RWPE2 (cell line): ENCODE results near the gene GPR137B.

Source experiments
- ATAC-seq: fragments of 200-7000 bp; cut with Tn5 transposase; 3 replicates; pipeline ENCODE4 v1.9.1; 2021; ENCODE audit warnings: low read depth
- DNase-seq: peaks from one replicate; pipeline ENCODE4 v3.0.0-alpha.2; 2020; ENCODE audit warnings: low spot score
- H3K27ac ChIP-seq: fragments of 450-650 bp; 2 replicates; pipeline ENCODE4 v1.5.1; 2017; ENCODE audit warnings: mild to moderate bottlenecking; ENCODE audit not compliant: poor library complexity, severe bottlenecking
- H3K27me3 ChIP-seq: fragments of 250-450 bp; sonication (Bioruptor Pico); 2 replicates; pipeline ENCODE4 v1.5.1; 2021; ENCODE audit warnings: mild to moderate bottlenecking, moderate library complexity; ENCODE audit not compliant: insufficient read depth, poor library complexity, severe bottlenecking
- H3K36me3 ChIP-seq: fragments of 250-450 bp; sonication (Bioruptor Pico); 2 replicates; pipeline ENCODE4 v1.5.1; 2020; ENCODE audit warnings: low read depth, mild to moderate bottlenecking, moderate library complexity
- H3K4me1 ChIP-seq: fragments of 250-450 bp; sonication (Bioruptor Pico); 2 replicates; pipeline ENCODE4 v1.5.1; 2021; ENCODE audit warnings: mild to moderate bottlenecking, moderate library complexity; ENCODE audit not compliant: insufficient read depth, poor library complexity, severe bottlenecking
- H3K4me3 ChIP-seq: fragments of 250-450 bp; sonication (Bioruptor Pico); 2 replicates; pipeline ENCODE4 v1.5.1; 2021; ENCODE audit warnings: mild to moderate bottlenecking, moderate library complexity; ENCODE audit not compliant: severe bottlenecking
- H3K9me3 ChIP-seq: fragments of 250-450 bp; sonication (Bioruptor Pico); 2 replicates; pipeline ENCODE4 v1.5.1; 2021; ENCODE audit warnings: mild to moderate bottlenecking, moderate library complexity; ENCODE audit not compliant: severe bottlenecking
- TF ChIP-seq, protein P1 (sequence below): fragments of 450-650 bp; IDR thresholded peaks from one replicate; pipeline ENCODE4 v1.5.1; 2017; ENCODE audit warnings: mild to moderate bottlenecking, moderate library complexity; ENCODE audit not compliant: poor library complexity, severe bottlenecking

GPR137B gene

DNA sequence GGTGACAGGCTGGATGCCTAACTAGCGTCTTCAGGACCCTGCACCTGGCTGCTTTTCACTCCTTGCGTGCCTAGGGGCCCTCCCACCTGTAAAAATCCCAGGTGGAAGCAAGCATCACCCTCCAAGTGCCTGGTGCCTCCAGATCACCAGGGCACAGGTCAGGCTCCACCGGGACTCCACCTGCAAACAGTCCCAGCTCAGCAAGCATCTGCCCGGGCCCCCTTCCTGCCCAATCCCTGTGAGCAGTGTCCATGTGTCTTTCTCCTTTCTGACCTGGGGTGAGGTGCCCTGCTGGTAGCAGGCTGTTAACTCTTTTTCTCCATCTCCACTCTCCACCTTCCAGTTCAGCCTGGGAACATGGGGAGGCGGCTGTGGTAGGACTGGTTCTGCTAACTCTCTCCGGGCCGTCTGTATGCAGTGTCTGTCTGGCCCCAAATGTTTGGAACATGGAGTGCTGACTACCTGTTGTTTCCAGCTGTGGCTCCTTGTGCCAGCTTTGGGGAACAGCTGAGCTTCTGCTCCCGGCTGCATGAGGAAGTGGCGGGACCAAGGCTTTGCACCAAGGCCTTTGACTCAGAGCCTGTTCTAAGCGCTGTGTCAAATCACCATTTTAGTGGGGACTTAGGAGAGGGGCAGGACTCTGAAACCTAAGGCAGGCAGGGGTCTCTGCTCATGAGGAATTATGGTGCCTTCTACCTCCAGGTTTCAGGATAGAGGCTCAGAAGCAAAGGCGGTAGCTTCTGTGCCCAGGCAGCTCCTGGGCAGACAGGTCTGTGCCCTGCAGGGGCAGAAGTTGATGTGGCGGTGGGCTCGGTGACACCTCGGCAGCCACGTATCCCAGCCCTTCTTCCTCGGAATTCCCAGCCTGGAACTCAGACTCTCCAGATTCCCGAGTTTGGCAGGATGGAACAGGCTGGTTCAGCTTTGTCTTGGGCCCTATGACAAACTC is 5.5 kb downstream of the GPR137B start:
- ATAC-seq (no peak), DNase-seq (no peak)
- Histone ChIP-seq H3K9me3 (no peaks in the 10 kb centered on the region), H3K4me1 (no peaks in the 10 kb centered on the region), H3K36me3 (no peaks in the 10 kb centered on the region), H3K4me3 (no peak overlapping the region), H3K27ac (no peak overlapping the region), H3K27me3 (no peaks in the 10 kb centered on the region)
- TF ChIP-seq, protein P1, sequence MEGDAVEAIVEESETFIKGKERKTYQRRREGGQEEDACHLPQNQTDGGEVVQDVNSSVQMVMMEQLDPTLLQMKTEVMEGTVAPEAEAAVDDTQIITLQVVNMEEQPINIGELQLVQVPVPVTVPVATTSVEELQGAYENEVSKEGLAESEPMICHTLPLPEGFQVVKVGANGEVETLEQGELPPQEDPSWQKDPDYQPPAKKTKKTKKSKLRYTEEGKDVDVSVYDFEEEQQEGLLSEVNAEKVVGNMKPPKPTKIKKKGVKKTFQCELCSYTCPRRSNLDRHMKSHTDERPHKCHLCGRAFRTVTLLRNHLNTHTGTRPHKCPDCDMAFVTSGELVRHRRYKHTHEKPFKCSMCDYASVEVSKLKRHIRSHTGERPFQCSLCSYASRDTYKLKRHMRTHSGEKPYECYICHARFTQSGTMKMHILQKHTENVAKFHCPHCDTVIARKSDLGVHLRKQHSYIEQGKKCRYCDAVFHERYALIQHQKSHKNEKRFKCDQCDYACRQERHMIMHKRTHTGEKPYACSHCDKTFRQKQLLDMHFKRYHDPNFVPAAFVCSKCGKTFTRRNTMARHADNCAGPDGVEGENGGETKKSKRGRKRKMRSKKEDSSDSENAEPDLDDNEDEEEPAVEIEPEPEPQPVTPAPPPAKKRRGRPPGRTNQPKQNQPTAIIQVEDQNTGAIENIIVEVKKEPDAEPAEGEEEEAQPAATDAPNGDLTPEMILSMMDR: no peak

DNA sequence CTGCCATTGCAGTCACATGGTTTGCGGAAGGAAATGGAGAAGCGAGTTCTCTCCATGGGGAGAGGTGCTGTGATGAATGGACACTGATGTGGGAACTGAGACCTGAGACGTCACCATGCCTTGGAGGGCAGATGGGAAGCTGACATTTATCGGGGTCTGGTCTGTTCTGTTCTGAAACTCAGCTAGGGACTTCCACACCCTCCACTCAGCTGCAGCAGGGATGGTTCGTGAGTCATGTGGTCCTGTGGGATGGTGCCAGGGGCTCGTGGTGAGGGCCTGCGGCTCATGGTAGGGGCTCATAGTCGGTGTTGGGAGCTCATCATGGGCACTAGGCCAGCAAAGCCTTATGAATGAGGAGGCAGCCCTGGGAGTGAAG is 6.1 kb downstream of the GPR137B start:
- Histone ChIP-seq H3K4me1 (no peaks in the 10 kb centered on the region), H3K36me3 (no peaks in the 10 kb centered on the region), H3K4me3 (no peak overlapping the region)

DNA sequence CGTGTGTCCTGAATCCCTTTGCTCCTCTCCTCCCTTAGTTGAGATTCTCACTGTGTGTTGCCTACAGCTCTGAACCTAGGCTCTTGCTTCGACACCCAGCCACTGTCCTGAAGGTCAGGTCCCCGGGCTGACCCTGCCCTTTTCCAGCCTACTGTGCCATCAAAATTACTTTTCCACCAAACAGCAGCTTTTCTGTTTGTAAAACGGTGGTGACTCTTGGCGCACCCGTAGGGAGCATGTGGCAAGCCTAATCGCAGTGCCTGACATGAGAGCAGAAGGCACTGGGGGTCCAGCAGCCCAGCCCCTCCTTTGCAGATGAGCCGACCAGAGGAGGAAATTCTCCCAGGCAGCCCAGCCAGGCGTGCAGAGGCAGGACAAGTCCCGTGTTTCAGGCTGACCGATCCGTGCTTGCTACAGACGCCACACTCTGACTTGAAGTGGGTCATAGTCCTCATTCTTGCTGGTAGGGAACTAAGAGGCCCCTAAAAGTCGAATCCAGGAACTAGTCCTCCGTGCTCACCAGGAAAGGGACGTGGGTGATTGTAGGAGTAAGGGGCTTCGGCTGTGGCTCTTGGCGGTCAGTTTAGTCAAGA is 6.8 kb downstream of the GPR137B start:
- H3K27me3 ChIP-seq: no peaks in the 10 kb centered on the region
- ATAC-seq: no peak

More for the DNA sequence above, 6.1 kb downstream of the GPR137B start:
- TF ChIP-seq, protein P1: no peak
- Histone ChIP-seq H3K9me3 (no peaks in the 10 kb centered on the region), H3K27me3 (no peaks in the 10 kb centered on the region), H3K27ac (no peak overlapping the region)
- ATAC-seq (no peak), DNase-seq (no peak)

DNA sequence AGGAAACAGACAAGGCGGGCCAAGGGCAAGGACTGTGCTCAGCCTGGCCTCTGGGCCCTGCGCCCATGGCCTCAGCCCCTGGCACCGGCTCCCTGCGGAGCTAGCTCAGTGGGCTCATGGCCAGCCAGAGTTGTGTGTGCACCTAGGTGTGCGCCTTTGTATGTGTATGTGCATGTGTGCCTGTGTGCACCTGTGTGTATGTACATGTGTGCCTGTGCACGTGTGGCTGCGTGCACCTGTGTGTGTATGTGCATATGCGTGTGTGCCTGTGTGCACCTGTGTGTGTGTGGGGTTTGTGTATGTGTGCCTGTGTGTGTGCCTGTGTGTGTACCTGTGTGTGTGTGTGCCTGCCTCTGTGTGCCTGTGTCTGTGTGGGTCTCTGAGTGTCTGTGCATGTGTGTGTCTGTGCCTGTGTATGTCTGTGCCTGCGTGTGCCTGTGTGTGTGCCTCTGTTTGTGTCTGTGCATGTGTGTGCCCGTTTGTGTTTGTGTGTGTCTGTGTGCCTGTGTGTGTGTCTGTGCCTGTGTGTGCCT is 7.4 kb downstream of the GPR137B start:
- TF ChIP-seq, protein P1: no peak

More for the DNA sequence above, 6.8 kb downstream of the GPR137B start:
- Histone ChIP-seq H3K4me1 (no peaks in the 10 kb centered on the region), H3K36me3 (no peaks in the 10 kb centered on the region), H3K9me3 (no peaks in the 10 kb centered on the region), H3K4me3 (no peak overlapping the region), H3K27ac (no peak overlapping the region)
- TF ChIP-seq, protein P1: no peak
- DNase-seq: no peak

More for the DNA sequence above, 7.4 kb downstream of the GPR137B start:
- Histone ChIP-seq H3K4me3 (no peak overlapping the region), H3K4me1 (no peaks in the 10 kb centered on the region), H3K27me3 (no peaks in the 10 kb centered on the region), H3K36me3 (no peaks in the 10 kb centered on the region), H3K9me3 (no peaks in the 10 kb centered on the region), H3K27ac (no peak overlapping the region)
- ATAC-seq (no peak), DNase-seq (no peak)
